HL-60 (cell line): ENCODE measurements around the gene KRT75.

ENCODE experiments used
- CTCF ChIP-seq: IDR thresholded peaks from one replicate; pipeline ENCODE4 v1.5.1; 2011; ENCODE audit warnings: low read length, control low read depth, inconsistent platforms; ENCODE audit not compliant: insufficient read depth
- GABPA ChIP-seq: IDR thresholded peaks from 2 replicates; pipeline ENCODE4 v1.6.1; 2012; ENCODE audit warnings: low read depth
- POLR2AphosphoS5 ChIP-seq: IDR thresholded peaks from 2 replicates; pipeline ENCODE4 v1.6.1; 2012; ENCODE audit warnings: low read depth
- REST ChIP-seq: IDR thresholded peaks from 2 replicates; pipeline ENCODE4 v1.6.1; 2012; ENCODE audit warnings: low read depth; ENCODE audit not compliant: insufficient replicate concordance

DNA sequence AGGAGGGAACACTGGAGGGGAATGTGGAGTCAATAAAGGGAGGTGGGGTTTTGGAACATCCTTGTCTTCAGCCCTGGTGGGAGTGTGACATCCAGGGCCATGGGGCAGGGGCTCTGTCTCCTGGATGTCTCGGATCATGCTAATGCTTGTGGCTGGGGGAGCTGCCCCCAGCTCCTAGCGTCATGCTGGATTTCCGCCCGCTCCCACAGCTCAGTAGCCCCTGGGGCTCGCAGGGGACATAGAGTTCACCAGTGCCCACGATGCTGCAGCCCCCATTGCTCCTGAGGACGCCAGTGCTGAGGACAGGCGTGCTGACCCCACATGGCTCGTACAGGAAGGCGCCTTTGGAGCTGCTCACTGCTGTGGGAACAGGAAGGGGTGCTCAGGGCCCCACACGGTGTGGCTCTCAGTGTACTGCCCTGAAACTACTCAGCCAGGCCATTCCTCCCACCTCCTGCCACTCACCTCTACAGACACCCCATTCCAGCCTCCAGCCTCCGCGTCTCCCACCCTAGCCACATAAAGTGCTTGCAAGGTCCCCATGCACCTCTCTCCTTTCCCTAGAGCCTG is 39.2 kb downstream of the KRT75 start:
- TF ChIP-seq CTCF, result no peak
- TF ChIP-seq POLR2AphosphoS5, result no peak
- TF ChIP-seq REST, result no peak
- no peak for TF ChIP-seq GABPA
